HepG2 (cell line): ENCODE results near the gene PKD2L1. TPM values are rescaled to one million over a fixed set of nuclear protein-coding genes. Genes with fewer than 3 reads are reported as not detected.

Experiments used
- ATAC-seq: fragments of 200-7000 bp; cut with Tn5 transposase; 3 replicates; pipeline ENCODE4 v1.9.1; 2020; ENCODE audit warnings: mild to moderate bottlenecking, moderate library complexity
- BruUV-seq: library from RNA; stranded (reverse); fragments of 400-500 nt; replicated peaks from 2 replicates; lab custom pipeline; 2021; lab: Mats Ljungman, UMichigan
- CTCF ChIA-PET: fragments of 300-600 bp; formaldehyde crosslinking; extraction: SDS; loops from one replicate; lab custom pipeline; 2021; ENCODE audit warnings: low total read pairs, inconsistent platforms, low intra/inter-chr PET ratio; lab: Yijun Ruan, JAX
- POLR2A ChIA-PET: fragments of 350-600 bp; sonication (Branson Sonifier 250); formaldehyde crosslinking; loops from one replicate; lab custom pipeline; 2020; ENCODE audit warnings: antibody characterized with exemption, inconsistent platforms; lab: Yijun Ruan, JAX
- DNase-seq: peaks from one replicate; pipeline ENCODE4 v3.0.0-alpha.2; 2015; ENCODE audit warnings: low spot score
- FAIRE-seq: peaks from 3 replicates; lab custom pipeline; 2011; peaks lifted over from hg19 to GRCh38; lab: Jason Lieb, UNC
- H2AFZ ChIP-seq: one replicate; pipeline ENCODE4 v1.6.1; 2011; ENCODE audit warnings: low read length, inconsistent platforms
- H3K27ac ChIP-seq: fragments of 300-600 bp; 3 replicates; pipeline ENCODE4 v1.8.0; 2011; ENCODE audit warnings: mixed run types, mild to moderate bottlenecking, mixed read lengths, low read length, inconsistent platforms; ENCODE audit not compliant: insufficient read depth; ENCODE audit errors: extremely low read length
- H3K27me3 ChIP-seq, 2 experiments: fragments of 200-600 bp in 1 of 2; 2 replicates in 1 of 2; 3 replicates in 1 of 2; pipeline versions ENCODE4 v1.6.0 to v1.8.0; 2011; ENCODE audit warnings: low read length in 2 of 2, mild to moderate bottlenecking in 2 of 2, moderate library complexity in 2 of 2, inconsistent platforms in 1 of 2; ENCODE audit not compliant: insufficient read depth in 2 of 2, control insufficient read depth in 1 of 2
- H3K36me3 ChIP-seq, 2 experiments: fragments of 200-600 bp in 1 of 2; replicated peaks in 1 of 2; 2 replicates in 1 of 2; 3 replicates in 1 of 2; pipeline versions ENCODE4 v1.5.1 to v1.8.0; 2011; ENCODE audit warnings: low read length in 2 of 2, inconsistent platforms in 1 of 2; ENCODE audit not compliant: insufficient read depth in 2 of 2, control insufficient read depth in 1 of 2
- H3K4me1 ChIP-seq: 2 replicates; pipeline ENCODE4 v1.5.1; 2012; ENCODE audit warnings: low read length, inconsistent platforms; ENCODE audit not compliant: insufficient read depth
- H3K4me2 ChIP-seq: 2 replicates; pipeline ENCODE4 v1.6.0; 2011; ENCODE audit warnings: low read depth, low read length, inconsistent platforms
- H3K4me3 ChIP-seq, 3 experiments: fragments of 200-600 bp in 1 of 3; sonication (generic), shearing (Covaris generic) in 1 of 3; replicated peaks in 1 of 3; 2 replicates each; pipeline ENCODE4 v1.5.1; 2011 to 2016; ENCODE audit warnings: low read length in 3 of 3, inconsistent platforms in 2 of 3, low read depth in 2 of 3, mild to moderate bottlenecking in 2 of 3, control low read depth in 1 of 3, mixed read lengths in 1 of 3; ENCODE audit not compliant: insufficient read depth in 1 of 3
- H3K79me2 ChIP-seq: one replicate; pipeline ENCODE4 v1.6.1; 2011; ENCODE audit warnings: low read length, inconsistent platforms; ENCODE audit not compliant: insufficient read depth
- H3K9ac ChIP-seq: 2 replicates; pipeline ENCODE4 v1.6.0; 2011; ENCODE audit warnings: mild to moderate bottlenecking, low read depth, low read length, inconsistent platforms; ENCODE audit not compliant: insufficient read depth
- H3K9me3 ChIP-seq: 2 replicates; pipeline ENCODE4 v1.5.1; 2012; ENCODE audit warnings: mild to moderate bottlenecking, low read length
- H4K20me1 ChIP-seq: 2 replicates; pipeline ENCODE4 v1.6.0; 2011; ENCODE audit warnings: inconsistent platforms, mild to moderate bottlenecking, low read length, moderate library complexity; ENCODE audit not compliant: insufficient read depth
- CEBPB ChIP-seq: IDR thresholded peaks from 2 replicates; pipeline ENCODE4 v1.6.1; 2011; ENCODE audit warnings: low read depth, low read length, improper control_type of control experiment, borderline replicate concordance
- NFAT5 ChIP-seq: sonication (generic); formaldehyde crosslinking; IDR thresholded peaks from 2 replicates; pipeline ENCODE4 v1.4.0; 2020; ENCODE audit warnings: missing genetic modification reagents
- NR0B2 ChIP-seq: sonication (generic); formaldehyde crosslinking; IDR thresholded peaks from 2 replicates; pipeline ENCODE4 v1.4.0; 2020; ENCODE audit warnings: mild to moderate bottlenecking, missing genetic modification reagents
- POLR2AphosphoS2 ChIP-seq: IDR thresholded peaks from 2 replicates; pipeline ENCODE4 v1.6.1; 2011; ENCODE audit warnings: low read depth, low read length, improper control_type of control experiment
- TFDP2 ChIP-seq: sonication (generic); formaldehyde crosslinking; IDR thresholded peaks from 2 replicates; pipeline ENCODE4 v1.4.0; 2020; ENCODE audit warnings: missing genetic modification reagents
- ZNF253 ChIP-seq: sonication (generic); formaldehyde crosslinking; IDR thresholded peaks from 2 replicates; pipeline ENCODE4 v1.8.0; 2022; ENCODE audit warnings: mild to moderate bottlenecking, missing genetic modification reagents, borderline replicate concordance
- ZNF337 ChIP-seq: sonication (generic); formaldehyde crosslinking; IDR thresholded peaks from 2 replicates; pipeline ENCODE4 v1.5.1; 2020; ENCODE audit warnings: missing genetic modification reagents, low read depth, mild to moderate bottlenecking, borderline replicate concordance
- ZNF660 ChIP-seq: sonication (generic); formaldehyde crosslinking; IDR thresholded peaks from 2 replicates; pipeline ENCODE4 v1.5.1; 2020; ENCODE audit warnings: mild to moderate bottlenecking, low read depth, missing genetic modification reagents, borderline replicate concordance
- ZNF691 ChIP-seq: sonication (generic); formaldehyde crosslinking; IDR thresholded peaks from 2 replicates; pipeline ENCODE4 v1.4.0; 2020; ENCODE audit warnings: missing genetic modification reagents, low read depth, mild to moderate bottlenecking, borderline replicate concordance
- ZNF883 ChIP-seq: sonication (generic); formaldehyde crosslinking; IDR thresholded peaks from 2 replicates; pipeline ENCODE4 v1.5.1; 2020; ENCODE audit warnings: mild to moderate bottlenecking, missing genetic modification reagents; ENCODE audit errors: not compliant biosample characterization
- WGBS: methylation state at CpG from one replicate; pipeline ENCODE4 v1.1.6; 2017; ENCODE audit warnings: low lambda C conversion rate; 5-methylcytosine and 5-hydroxymethylcytosine counted together
- in situ Hi-C: cut with HindIII; loops from 2 replicates; pipeline ENCODE4 v1.10.0; 2017; ENCODE audit warnings: low pct_unique_long_range_greater_than_20kb; ENCODE audit not compliant: extremely low pct_ligation_motif_present
- intact Hi-C: fragments of 100-400 bp; cut with micrococcal nuclease; formaldehyde crosslinking; loops from one replicate; pipeline ENCODE4 v1.10.0; 2022; ENCODE audit not compliant: unreplicated experiment
- polyA plus RNA-seq, 8 experiments: library from polyadenylated mRNA; depleted of rRNA in 3 of 8; stranded (reverse) in 7 of 8; unstranded in 1 of 8; fragments of >200 nt; fragmentation: Illumina TruSeq in 4 of 8; extraction: Trizol in 4 of 8; gene quantifications; 2 replicates each; pipeline versions ENCODE4 v1.2.1 to v1.2.3, GENCODE V29; 2011 to 2016; ENCODE audit warnings: low read depth in 4 of 8, missing spikeins in 1 of 8, mixed read lengths in 1 of 8; ENCODE audit not compliant: insufficient read depth in 1 of 8
- total RNA-seq, 5 experiments: library from RNA; depleted of rRNA; stranded (reverse); fragments of >200 nt; fragmentation: Illumina TruSeq; extraction: Trizol; gene quantifications; 2 replicates each; pipeline ENCODE4 v1.2.3, GENCODE V29; 2016; ENCODE audit warnings: low read depth in 1 of 5

Gene PKD2L1
- total and polyA plus RNA-seq, 2 of the 13 experiments (the other 11 are each of a cell fraction or from before 2014, with no cell fraction given): 0.07 to 0.15 TPM

- TF ChIP-seq CEBPB (no peak), NFAT5 (no peak)
Measured at GRCh38 chr10:100347568-100348195, 17.7 kb upstream of the PKD2L1 start (continued).

- WGBS: 4% methylated on average over 31 of the region's 73 CpGs
- H3K79me2 ChIP-seq: peaks cover 59% of the 10 kb centered on the region
- peaks cover 63% of the 10 kb centered on the region for H3K4me1 ChIP-seq
- no peak within 1 kb of the TSS for H2AFZ ChIP-seq
- peak within 1 kb of the TSS; percentile 95 to 99 (median 95) for H3K4me3 ChIP-seq
- in situ Hi-C loops: loop anchor here (25.0 kb wide), 1 partner anchor 540 kb away; no protein-coding TSS in a partner anchor
- no peaks in the 10 kb centered on the region for H3K9me3 ChIP-seq
- H3K36me3 ChIP-seq: peaks cover 13 to 40% of the 10 kb centered on the region in 2 experiments
- peak; percentile 92 for DNase-seq
- ChIA-PET CTCF (interaction anchor here (1.4 to 10.5 kb wide), 2 partner anchors 85 to 86 kb away, joined by 5 to 297 read pairs; no protein-coding TSS in a partner anchor), POLR2A (interaction anchor here (0.9 to 12.6 kb wide), 15 partner anchors 8 to 189 kb away, joined by 3 to 287 read pairs (median 5); partner anchors contain the start of gene HIF1AN)
- peak within 1 kb of the TSS; percentile 83 for H3K4me2 ChIP-seq
- peaks cover 42% of the 10 kb centered on the region for H4K20me1 ChIP-seq
- intact Hi-C loops: loop anchor here (1.0 kb wide), 1 partner anchor 26 kb away; no protein-coding TSS in a partner anchor
- peak; percentile 72 for FAIRE-seq
- H3K27me3 ChIP-seq: no peaks in the 10 kb centered on the region; a peak in 1 of 5 replicates
- no TSS peak for BruUV-seq
- H3K9ac ChIP-seq: peak within 1 kb of the TSS; percentile 89
- H3K27ac ChIP-seq: peak within 1 kb of the TSS; percentile 82
- ATAC-seq: peak; percentile 86
- TF ChIP-seq ZNF660 (CRISPR knock-in tag): no peak
- no peak for TF ChIP-seq ZNF337 (CRISPR knock-in tag)
- no peak for TF ChIP-seq POLR2AphosphoS2
- no peak for TF ChIP-seq ZNF883 (CRISPR knock-in tag)
- peak; percentile 66; the same call in 1 of the 2 replicates for TF ChIP-seq NR0B2 (CRISPR knock-in tag)
- TF ChIP-seq ZNF691: no peak
- no peak for TF ChIP-seq ZNF253
- TF ChIP-seq TFDP2 (CRISPR knock-in tag): no peak; the same call in 1 of the 2 replicates
Measured at GRCh38 chr10:100346765-100347567, 16.9 kb upstream of the PKD2L1 start, which contains the start of gene SCD. TSS of gene SCD (plus strand) at chr10:100347233. CDS start at chr10:100347505, 272 bp downstream.
